GM23248 (cell line): ENCODE measurements around the gene RRP9.

ENCODE experiments used
- EZH2 ChIP-seq: fragments of 200-600 bp; sonication (generic); IDR thresholded peaks from 2 replicates; pipeline ENCODE4 v1.6.1; 2018; ENCODE audit warnings: antibody characterized with exemption, mild to moderate bottlenecking; ENCODE audit not compliant: insufficient read depth, poor library complexity, severe bottlenecking
- EZH2phosphoT487 ChIP-seq: fragments of 200-600 bp; sonication (generic); IDR thresholded peaks from 2 replicates; pipeline ENCODE4 v1.6.1; 2018; ENCODE audit warnings: antibody characterized with exemption, moderate library complexity, mild to moderate bottlenecking, low read depth; ENCODE audit not compliant: insufficient read depth

GRCh38 chr3:51962854-51963530, 21.3 kb upstream of the RRP9 start:
- no peak for TF ChIP-seq EZH2
- TF ChIP-seq EZH2phosphoT487: no peak
